GM12891 (cell line): ENCODE data around the gene CD83.
"Not testable (repeated sequence)": the region's sequence is repeated elsewhere in the genome, so short reads cannot be mapped to it uniquely, and the experiment has no call there.

Experiments used
- DNase-seq: peaks from one replicate; pipeline ENCODE4 v3.0.0; 2011; ENCODE audit warnings: low spot score; ENCODE audit not compliant: insufficient read length
- FAIRE-seq: peaks from 2 replicates; lab custom pipeline; 2011; peaks lifted over from hg19 to GRCh38; lab: Jason Lieb, UNC
- PAX5 ChIP-seq: IDR thresholded peaks from 2 replicates; pipeline ENCODE4 v1.6.1; 2011; ENCODE audit warnings: low read length, moderate library complexity, mild to moderate bottlenecking; ENCODE audit not compliant: insufficient read depth, severe bottlenecking
- POLR2A ChIP-seq: IDR thresholded peaks from 2 replicates; pipeline ENCODE4 v1.6.1; 2011; ENCODE audit warnings: low read depth, low read length, control low read depth
- POLR2AphosphoS5 ChIP-seq: IDR thresholded peaks from 2 replicates; pipeline ENCODE4 v1.6.1; 2011; ENCODE audit warnings: low read depth, low read length, control low read depth
- POU2F2 ChIP-seq: IDR thresholded peaks from 2 replicates; pipeline ENCODE4 v1.6.1; 2011; ENCODE audit warnings: low read depth, mild to moderate bottlenecking, control low read depth, low read length, moderate library complexity
- SPI1 ChIP-seq: IDR thresholded peaks from 2 replicates; pipeline ENCODE4 v1.6.1; 2011; ENCODE audit warnings: low read depth, low read length, control low read depth
- TAF1 ChIP-seq: IDR thresholded peaks from 2 replicates; pipeline ENCODE4 v1.6.1; 2011; ENCODE audit warnings: low read depth, low read length, control low read depth

The CD83 gene

DNA sequence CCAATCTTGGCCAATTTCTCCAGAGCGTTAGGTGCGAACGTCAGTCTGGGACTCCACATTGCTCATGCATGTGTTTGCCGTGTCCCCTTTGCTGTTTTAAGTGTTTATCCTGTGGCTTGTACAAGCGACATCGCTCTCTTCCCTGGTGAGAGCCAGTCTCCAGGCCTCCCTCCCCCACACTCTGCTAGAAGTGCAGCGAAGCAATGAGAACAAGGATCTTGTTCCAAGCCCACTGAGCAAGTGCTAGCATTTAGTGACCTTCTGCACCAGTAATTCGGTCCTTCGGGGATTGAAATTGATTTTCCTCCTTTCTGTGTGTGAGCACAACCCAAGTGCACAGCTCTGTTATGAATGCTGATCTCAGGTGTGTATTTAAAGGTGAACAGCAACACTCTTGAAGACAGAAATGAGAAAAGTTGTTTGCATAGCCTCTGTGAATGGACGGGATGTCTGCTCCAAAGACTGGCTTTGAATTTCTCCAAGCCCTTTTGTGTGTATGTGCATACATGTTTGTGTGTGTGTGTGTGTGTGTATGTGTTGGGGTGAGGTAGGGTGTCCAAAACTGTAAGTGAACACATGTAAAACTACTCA is 29.0 kb downstream of the CD83 start:
- no peak for FAIRE-seq
- TF ChIP-seq POU2F2 (no peak), PAX5 (no peak), SPI1 (no peak), TAF1 (no peak), POLR2A (no peak), POLR2AphosphoS5 (no peak)

DNA sequence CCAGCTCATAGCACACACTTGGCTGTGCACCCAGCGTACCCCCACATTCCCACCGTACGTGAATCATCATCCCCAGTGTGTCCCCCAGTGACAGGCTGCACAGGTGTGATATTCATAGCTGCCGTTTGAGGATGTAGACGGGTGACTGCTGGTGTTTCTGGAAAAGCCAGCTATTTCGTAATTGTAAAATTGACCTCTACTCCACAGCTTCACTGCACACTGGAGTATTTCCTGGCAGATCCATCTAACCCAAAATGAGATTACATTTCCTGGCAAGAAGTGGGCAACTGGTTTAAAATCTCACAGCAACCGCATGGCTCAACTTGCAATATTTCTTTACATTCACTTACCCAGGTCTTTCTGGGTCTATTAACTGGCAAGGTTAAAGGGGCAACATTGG is 30.3 kb downstream of the CD83 start:
- FAIRE-seq (no peak), DNase-seq (no peak)

More for the DNA sequence above, 29.0 kb downstream of the CD83 start:
- DNase-seq, result no peak

DNA sequence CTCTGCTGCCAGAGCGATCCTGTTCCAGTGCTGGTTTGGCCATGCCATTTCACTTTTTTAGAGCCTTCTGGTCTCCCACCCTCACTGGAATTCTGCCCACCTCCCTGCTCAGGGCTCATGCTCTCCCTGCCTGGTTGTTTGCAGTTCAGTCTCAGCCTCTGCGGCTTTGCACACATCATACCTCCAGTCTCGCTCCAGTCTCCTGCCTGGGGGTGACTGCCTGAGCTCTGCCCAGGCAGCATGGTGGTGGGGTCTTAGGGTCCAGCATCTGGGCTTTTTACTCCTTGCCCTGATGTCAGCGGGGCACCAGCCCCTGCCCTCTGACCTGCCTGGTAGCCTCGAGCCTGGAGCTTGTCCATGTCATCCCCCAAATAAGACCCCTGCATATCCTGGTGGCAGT is 30.9 kb downstream of the CD83 start:
- no peak for DNase-seq
- no peak for TF ChIP-seq POLR2AphosphoS5
- no peak for TF ChIP-seq POLR2A
- no peak for TF ChIP-seq PAX5
- no peak for TF ChIP-seq POU2F2
- TF ChIP-seq TAF1, result no peak
- no peak for TF ChIP-seq SPI1
- peak; percentile 9 for FAIRE-seq

More for the DNA sequence above, 30.3 kb downstream of the CD83 start:
- TF ChIP-seq POLR2AphosphoS5 (no peak), PAX5 (no peak), POU2F2 (no peak), TAF1 (no peak), SPI1 (no peak), POLR2A (no peak)

DNA sequence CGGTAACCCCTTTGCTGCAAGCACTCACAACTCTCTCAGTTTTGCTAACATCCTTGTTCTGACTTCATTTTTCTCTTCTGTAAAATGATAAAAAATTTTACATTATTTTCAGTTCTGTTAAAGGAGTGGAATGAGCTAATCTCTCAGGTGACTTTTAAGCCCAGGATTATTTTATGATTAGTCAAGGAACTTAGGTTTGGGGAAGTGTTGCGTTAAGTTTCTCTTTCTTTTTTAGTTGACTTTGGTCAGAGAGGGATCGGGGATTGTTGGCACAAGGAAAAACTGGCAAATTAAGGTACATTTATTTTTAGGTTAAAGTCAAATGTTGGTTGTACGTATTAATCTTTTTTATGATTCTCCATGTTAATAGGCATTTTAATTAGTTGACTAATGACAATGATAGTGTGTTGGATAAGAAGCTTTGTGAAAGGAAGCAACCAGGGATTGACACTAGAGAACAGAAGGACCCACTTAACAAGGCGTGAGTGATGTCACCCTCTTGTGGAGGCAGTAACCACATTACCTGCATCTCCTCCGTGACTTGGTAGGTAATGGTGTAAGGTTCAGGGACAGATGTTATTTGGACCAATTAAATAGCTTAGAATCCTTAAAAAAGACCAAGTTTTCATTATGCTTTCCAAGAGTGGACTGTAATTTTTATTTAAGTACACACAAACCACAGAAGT is 31.6 kb downstream of the CD83 start:
- DNase-seq (no peak), FAIRE-seq (no peak)
- TF ChIP-seq TAF1, result no peak
- TF ChIP-seq SPI1, result peak; percentile 63
- no peak for TF ChIP-seq POU2F2
- no peak for TF ChIP-seq POLR2A

DNA sequence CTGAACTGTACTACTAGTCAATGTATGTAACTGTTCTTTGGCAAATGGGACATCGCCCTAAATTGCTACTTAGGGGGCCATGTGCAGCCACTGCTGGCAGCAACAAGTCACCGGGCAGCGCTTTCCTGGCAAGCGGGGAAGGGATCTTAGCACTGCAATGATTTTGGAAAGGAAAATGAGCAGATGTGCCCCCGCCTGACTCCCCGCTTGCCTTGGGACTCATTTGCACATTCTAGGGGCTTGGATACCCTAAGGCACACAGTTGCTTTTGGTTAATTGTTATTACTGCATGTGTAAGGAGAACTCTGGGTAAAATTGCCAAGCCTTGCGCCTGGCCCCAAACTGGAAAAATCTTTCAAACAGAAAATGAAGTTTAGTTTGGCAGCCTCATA is 32.2 kb downstream of the CD83 start:
- DNase-seq (no peak), FAIRE-seq (no peak)
- TF ChIP-seq TAF1, result no peak
- TF ChIP-seq PAX5, result no peak
- TF ChIP-seq POLR2AphosphoS5, result no peak
- TF ChIP-seq SPI1, result no peak
- no peak for TF ChIP-seq POU2F2
- TF ChIP-seq POLR2A, result no peak

DNA sequence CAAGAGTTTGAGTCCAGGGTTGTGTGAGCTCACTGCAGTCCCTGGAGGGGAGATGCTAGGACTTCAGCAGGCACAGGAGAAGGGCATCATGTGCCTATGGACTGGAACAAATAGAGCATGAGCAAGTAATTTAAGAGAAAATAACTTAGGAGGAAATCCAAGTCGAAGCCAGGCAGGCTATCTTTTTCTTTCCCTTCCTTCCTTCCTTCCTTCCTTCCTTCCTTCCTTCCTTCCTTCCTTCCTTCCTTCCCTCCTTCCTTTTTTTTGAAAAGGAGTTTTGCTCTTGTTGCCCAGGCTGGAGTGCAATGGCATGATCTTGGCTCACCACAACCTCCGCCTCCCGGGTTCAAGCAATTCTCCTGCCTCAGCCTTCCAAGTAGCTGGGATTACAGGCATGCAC is 33.7 kb downstream of the CD83 start:
- FAIRE-seq, DNase-seq: not testable (repeated sequence)

DNA sequence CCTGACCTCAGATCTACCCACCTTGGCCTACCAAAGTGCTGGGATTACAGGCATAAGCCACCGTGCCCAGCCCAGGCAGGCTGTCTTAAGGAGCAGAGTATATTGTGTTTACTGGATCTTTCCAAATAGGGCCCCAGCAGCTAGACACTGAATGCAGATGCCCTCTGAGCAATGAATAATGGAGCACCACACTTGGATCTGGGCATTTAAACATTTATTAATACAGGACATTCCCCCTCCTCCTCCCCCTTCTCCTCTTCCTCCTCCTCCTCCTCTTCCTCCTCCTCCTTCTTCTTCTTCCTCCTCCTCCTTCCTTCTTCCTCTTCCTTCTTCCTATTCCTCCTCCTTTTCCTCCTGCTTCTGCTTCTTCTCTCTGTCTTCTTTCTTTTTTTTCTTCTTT is 34.2 kb downstream of the CD83 start:
- FAIRE-seq (no peak), DNase-seq (no peak)
- no peak for TF ChIP-seq POLR2A
- TF ChIP-seq SPI1, result no peak
- no peak for TF ChIP-seq TAF1
- TF ChIP-seq POLR2AphosphoS5, result no peak
- no peak for TF ChIP-seq PAX5
- TF ChIP-seq POU2F2, result no peak

DNA sequence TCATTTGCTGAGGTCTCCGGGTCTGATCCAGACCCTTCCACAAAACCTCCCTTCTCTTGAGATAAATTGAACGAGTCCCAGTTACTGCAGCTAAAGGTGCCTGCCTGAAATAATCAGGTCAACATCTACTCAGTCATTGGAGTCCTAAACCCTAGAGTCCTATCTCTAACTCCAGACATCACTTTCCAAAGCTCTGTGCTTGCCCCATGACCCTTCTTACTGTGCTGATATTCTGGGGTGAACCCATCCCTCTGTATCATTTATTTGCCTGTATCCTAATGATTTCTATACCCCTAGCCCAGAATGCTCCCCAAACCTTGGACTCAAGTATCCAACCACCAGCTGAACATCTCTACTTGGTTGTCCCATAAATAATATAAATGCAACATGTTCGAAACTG is 35.7 kb downstream of the CD83 start:
- TF ChIP-seq TAF1 (no peak), PAX5 (no peak)
- DNase-seq (no peak), FAIRE-seq (no peak)

DNA sequence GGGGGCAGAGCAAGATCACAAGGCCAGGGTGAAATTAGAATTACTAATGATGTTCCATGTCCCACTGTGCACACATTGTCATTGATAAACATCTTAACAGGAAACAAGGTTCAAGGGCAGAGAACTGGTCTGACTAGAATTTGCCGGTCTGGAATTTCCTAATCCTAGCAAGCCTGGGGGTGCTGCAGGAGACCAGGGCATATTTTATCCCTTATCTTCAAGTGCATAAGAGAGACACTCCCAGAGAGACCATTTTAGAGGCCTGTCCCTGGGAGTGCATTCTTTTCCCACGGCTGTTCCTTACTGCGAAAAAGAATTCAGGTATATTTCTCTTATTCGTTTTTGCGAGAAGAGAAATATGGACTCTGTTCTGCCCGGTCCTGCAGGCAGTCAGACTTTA is 41.5 kb downstream of the CD83 start:
- TF ChIP-seq POLR2AphosphoS5 (no peak), PAX5 (no peak), POU2F2 (no peak), TAF1 (no peak), SPI1 (no peak), POLR2A (no peak)
- no peak for DNase-seq
- no peak for FAIRE-seq

DNA sequence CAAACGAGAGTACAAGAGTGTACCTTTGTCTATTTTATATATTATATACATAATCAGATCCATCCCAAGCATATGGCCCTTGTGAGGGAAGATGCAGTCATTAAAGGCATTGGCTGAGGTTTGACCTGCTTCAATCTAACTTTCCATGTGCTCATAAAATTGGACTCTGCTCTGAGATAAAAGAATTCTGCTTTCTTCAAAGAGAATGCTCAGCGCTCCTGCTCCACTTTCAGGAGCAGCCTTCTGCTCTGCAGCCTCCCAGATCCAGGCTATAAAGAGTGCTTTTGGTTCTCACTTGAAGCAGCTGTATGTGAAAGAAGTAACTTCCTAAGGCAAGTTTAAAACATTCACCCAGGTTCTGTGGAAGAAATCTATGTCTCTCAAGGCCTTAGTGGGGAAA is 45.3 kb downstream of the CD83 start:
- FAIRE-seq, result no peak
- no peak for DNase-seq
- TF ChIP-seq POU2F2, result no peak
- no peak for TF ChIP-seq PAX5
- TF ChIP-seq TAF1, result no peak
- TF ChIP-seq POLR2A, result no peak
- no peak for TF ChIP-seq SPI1
- TF ChIP-seq POLR2AphosphoS5, result no peak
